GM13976 (cell line): ENCODE results near the gene ACP6.
"Not testable (repeated sequence)": the region's sequence is repeated elsewhere in the genome, so short reads cannot be mapped to it uniquely, and the experiment has no call there.

ENCODE experiments used
- DNase-seq: peaks from one replicate; pipeline ENCODE4 v3.0.0; 2012; ENCODE audit warnings: low spot score
- in situ Hi-C: fragments of 300-500 bp; cut with MboI; formaldehyde crosslinking; loops from one replicate; pipeline ENCODE4 v1.12.0; 2022; ENCODE audit warnings: low sequenced_read_pairs, mixed read lengths, inconsistent platforms; ENCODE audit not compliant: unreplicated experiment
- TF ChIP-seq, protein P1 (sequence below): IDR thresholded peaks from 2 replicates; pipeline ENCODE4 v1.5.1; 2012; ENCODE audit warnings: borderline replicate concordance, mild to moderate bottlenecking; ENCODE audit not compliant: insufficient read depth; ENCODE audit errors: extremely low read depth, missing control alignments, control extremely low read depth

The ACP6 gene

DNA sequence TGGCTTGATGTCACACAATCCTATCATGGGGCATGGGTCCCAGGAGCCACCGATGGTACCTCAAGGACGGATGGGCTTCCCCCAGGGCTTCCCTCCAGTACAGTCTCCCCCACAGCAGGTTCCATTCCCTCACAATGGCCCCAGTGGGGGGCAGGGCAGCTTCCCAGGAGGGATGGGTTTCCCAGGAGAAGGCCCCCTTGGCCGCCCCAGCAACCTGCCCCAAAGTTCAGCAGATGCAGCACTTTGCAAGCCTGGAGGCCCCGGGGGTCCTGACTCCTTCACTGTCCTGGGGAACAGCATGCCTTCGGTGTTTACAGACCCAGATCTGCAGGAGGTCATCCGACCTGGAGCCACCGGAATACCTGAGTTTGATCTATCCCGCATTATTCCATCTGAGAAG lies 46.3 kb downstream of the ACP6 start:
- TF ChIP-seq, protein P1, sequence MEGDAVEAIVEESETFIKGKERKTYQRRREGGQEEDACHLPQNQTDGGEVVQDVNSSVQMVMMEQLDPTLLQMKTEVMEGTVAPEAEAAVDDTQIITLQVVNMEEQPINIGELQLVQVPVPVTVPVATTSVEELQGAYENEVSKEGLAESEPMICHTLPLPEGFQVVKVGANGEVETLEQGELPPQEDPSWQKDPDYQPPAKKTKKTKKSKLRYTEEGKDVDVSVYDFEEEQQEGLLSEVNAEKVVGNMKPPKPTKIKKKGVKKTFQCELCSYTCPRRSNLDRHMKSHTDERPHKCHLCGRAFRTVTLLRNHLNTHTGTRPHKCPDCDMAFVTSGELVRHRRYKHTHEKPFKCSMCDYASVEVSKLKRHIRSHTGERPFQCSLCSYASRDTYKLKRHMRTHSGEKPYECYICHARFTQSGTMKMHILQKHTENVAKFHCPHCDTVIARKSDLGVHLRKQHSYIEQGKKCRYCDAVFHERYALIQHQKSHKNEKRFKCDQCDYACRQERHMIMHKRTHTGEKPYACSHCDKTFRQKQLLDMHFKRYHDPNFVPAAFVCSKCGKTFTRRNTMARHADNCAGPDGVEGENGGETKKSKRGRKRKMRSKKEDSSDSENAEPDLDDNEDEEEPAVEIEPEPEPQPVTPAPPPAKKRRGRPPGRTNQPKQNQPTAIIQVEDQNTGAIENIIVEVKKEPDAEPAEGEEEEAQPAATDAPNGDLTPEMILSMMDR = no peak

DNA sequence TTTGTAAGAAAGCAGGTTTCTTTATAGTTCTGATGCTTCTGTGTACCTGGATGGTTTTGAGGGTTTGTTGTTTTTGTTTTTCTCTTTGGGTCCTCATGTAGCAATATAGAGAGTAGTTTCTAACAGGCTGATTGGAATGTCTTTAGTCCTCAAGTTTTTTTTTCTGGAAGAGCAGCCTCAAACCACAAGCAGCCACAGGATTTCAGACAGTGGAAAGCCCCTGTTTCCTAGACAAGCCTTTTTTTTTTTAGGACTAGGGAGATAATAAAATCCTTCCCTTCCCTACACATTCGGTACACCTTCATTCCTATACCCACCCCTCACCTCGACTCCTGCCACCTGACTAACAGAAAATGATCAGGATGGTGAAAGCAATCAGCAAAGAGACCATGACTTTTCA lies 47.6 kb downstream of the ACP6 start:
- TF ChIP-seq, protein P1 = no peak
- in situ Hi-C loops = no loop called here
- no peak for DNase-seq

More for the DNA sequence above, 46.3 kb downstream of the ACP6 start:
- in situ Hi-C loops = no loop called here
- no peak for DNase-seq

DNA sequence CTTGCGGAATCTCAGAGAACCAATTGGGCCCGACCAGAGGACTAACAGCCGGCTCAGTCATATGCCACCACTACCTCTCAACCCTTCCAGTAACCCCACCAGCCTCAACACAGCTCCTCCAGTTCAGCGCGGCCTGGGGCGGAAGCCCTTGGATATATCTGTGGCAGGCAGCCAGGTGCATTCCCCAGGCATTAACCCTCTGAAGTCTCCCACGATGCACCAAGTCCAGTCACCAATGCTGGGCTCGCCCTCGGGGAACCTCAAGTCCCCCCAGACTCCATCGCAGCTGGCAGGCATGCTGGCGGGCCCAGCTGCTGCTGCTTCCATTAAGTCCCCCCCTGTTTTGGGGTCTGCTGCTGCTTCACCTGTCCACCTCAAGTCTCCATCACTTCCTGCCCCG lies 49.8 kb downstream of the ACP6 start:
- in situ Hi-C loops = no loop called here
- DNase-seq = no peak
- TF ChIP-seq, protein P1 = no peak

DNA sequence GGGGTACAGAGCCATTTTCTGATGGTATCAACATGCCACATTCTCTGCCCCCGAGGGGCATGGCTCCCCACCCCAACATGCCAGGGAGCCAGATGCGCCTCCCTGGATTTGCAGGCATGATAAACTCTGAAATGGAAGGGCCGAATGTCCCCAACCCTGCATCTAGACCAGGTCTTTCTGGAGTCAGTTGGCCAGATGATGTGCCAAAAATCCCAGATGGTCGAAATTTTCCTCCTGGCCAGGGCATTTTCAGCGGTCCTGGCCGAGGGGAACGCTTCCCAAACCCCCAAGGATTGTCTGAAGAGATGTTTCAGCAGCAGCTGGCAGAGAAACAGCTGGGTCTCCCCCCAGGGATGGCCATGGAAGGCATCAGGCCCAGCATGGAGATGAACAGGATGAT lies 50.6 kb downstream of the ACP6 start:
- TF ChIP-seq, protein P1 = no peak
- DNase-seq = no peak
- in situ Hi-C loops = no loop called here

DNA sequence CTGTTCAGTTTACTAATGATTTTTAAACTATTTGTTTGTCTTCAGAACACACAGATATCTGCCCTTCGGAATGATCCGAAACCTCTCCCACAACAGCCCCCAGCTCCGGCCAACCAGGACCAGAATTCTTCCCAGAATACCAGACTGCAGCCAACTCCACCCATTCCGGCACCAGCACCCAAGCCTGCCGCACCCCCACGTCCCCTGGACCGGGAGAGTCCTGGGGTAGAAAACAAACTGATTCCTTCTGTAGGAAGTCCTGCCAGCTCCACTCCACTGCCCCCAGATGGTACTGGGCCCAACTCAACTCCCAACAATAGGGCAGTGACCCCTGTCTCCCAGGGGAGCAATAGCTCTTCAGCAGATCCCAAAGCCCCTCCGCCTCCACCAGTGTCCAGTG lies 51.6 kb downstream of the ACP6 start:
- in situ Hi-C loops = no loop called here
- TF ChIP-seq, protein P1 = no peak
- DNase-seq = no peak

DNA sequence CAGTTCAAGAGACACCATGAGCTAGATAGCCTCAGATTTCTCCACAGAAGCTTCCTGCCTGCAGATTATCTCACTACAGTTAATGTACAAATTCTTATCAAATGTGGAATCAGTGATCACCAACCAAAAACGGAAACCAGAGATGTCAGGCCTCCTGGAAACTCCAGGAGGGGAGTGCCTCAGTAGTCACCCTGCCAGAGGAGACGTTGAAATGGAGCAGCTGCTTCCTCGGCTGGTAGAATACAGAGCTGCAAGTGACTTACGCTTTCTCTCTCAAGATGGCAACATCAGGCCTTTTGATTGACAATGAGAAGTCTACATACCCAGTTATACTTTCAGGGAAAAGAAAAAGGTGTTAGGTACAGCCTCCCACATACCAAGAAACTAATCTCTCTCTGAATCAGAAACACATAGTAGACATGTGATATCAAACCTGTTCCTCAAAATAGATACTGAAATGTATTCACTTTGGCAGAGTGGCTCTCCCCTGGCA lies 52.2 kb downstream of the ACP6 start:
- TF ChIP-seq, protein P1 = no peak
- in situ Hi-C loops = no loop called here
- DNase-seq = no peak

DNA sequence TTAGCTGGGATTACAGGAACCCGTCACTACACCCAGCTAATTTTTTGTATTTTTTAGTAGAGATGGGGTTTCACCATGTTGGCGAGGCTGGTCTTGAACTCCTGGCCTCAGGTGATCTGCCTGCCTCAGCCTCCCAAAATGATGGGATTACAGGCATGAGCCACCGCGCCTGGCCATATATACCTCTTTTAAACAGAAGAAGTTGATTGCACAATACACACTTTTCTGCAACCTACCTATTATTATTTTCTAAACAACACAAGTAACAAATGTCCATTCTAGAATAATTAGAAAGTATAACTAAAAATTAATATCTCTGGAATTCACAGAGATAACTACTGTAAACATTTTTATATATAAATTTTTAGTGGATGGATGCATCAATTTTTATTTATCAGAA lies 55.4 kb downstream of the ACP6 start:
- in situ Hi-C loops, DNase-seq: not testable (repeated sequence)
